SHP77 treated with DMSO at 0.1 percent for 48 hours (cell line): ENCODE results near the gene MYO5B.

Experiments
- DNase-seq: peaks from one replicate; lab custom pipeline; 2025; lab: John Stamatoyannopoulos, UW

The MYO5B gene

DNA sequence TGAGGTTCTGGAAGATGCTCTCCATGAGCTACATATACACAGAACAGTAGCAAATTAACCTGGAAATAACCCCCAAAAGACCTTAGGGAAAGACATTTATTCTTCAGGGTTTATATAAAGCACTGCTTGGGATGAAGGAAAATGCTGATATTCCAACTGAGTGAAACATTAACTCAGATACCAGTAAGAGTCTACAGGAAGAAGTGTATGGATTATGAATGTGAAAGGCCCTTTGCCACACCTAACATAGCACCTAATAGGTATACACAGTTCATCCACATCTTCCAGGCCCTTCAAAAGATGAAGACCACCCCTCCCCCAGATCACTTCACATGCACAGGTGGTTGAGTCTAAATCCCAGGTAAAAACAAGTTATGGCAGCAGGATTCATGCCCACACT, 50.4 kb downstream of the MYO5B start:
- no peak for DNase-seq

DNA sequence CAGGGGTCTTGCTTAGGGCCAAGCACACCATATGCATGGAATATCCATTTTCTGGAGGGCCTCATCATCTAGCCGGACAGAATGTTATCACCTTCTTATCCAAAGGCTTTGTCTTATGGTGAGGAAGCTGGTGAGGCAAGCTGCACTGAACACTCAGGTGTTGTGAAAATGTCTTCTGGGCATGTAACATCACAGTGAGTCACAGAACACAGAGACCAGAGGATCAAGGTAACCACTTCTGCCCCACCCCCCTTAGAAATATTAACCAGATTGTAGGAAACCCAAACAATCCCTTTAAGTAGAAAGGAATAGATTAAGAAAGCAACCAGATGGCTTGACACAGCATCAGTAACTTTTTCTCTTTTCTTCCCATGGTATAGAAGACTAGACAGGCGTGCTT, 51.1 kb downstream of the MYO5B start:
- DNase-seq, result no peak

DNA sequence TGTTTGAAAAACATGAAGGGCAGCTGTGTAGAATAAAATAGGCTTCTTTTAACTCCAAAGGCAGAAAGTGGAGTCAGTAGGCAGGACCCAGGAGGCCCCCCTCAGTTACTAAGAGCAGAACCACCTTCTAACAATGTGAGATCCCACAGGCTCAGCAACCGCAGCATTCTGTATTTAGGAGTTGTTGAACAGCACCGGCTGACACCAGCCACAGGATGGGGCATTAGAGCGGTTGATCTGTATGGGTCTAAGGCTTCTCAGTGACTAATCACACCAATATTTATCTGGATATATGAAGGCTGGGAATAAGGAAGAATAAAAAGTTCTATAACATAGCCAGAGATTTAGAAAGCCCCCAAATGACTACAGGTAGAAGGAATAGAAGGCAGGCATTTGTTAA, 51.7 kb downstream of the MYO5B start:
- DNase-seq, result no peak

DNA sequence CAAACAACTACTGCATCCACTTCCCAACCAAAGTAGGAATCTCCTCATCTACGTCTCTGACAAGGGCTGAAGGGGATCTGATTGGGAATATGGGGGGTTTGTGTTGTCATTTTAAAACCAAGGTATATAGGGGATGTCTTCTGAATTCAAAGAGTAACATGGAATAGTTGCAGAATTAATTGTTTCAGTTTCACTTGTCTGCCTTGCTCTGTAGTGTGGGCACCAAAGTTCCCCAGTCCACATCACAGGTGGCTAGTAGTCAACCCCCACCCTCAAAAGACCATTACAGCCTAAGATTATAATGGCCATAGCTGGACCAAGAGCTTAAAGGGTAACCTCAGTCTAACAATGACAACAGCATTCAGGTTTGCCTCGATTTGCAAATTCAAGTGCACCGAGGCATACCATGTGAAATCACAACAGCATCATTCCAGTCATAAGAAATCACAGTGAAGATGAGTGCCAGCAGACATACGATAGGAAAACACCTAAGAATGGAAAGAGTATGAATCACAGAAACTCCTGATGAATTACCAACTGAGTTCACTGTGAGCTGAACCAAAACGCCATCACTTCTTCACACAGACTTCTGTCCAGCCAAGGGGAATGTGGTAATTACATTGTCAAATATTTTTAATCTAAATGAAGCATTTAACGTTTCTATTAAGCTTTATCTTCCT, 52.4 kb downstream of the MYO5B start:
- DNase-seq, result no peak

DNA sequence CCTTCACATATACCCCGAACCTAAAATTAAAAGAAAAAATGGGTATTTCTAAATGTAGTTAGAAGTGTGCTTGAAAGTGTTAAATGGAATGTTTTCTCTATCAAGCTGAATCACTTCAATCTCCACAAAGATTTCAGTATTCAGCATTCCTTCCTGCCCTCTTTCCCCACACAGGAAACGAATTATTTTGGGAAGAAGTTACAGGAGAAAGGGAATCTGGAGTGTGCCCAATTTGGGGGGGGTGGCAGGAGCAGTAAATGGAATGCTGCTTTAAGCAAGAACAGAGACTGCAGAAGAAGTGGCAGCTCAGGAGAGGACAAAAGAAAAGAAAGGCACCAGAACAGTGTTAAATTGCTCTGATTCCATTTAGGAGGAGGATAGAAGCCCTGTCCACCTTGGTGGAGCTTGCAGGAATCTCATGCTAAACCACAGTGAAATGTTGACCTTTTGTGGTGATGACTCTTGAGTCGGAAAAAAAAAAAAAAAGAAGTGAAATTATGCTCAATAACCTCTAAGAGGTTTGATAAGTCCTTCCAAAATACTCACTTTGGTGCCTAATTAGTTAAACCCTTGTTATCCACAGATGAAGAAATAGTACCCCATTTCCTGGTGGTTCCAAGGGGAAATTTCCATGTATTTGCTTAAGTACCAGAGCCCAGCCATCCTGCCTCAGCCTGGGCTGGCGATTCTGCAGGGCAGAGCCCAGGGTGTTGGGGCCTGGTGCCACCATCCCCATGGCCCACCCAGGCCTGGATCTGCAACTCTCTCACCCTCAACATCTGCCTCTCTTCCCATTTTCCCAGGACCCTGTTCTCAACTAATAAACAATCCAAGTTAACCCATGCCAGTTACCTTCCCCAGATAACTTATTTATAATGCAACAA, 56.5 kb downstream of the MYO5B start:
- no peak for DNase-seq

DNA sequence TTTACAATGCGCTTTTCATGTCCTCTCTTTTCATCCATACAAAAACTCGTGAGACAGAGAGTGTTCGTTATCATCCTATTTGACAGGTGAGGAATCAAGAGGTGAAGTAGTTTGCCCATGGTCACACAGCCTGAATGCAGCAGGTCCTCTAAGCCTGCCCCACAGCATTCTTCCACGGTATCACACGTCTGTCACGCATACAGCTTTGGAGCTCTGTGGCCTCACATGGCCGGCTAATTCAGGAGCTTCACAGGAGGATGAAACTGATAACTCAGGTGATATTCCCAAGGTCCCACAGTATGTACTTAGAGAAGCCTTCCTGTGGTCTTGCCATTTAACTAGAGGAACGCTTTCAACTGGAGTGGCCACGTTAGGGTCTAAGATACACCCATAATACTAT, 59.0 kb downstream of the MYO5B start:
- no peak for DNase-seq

DNA sequence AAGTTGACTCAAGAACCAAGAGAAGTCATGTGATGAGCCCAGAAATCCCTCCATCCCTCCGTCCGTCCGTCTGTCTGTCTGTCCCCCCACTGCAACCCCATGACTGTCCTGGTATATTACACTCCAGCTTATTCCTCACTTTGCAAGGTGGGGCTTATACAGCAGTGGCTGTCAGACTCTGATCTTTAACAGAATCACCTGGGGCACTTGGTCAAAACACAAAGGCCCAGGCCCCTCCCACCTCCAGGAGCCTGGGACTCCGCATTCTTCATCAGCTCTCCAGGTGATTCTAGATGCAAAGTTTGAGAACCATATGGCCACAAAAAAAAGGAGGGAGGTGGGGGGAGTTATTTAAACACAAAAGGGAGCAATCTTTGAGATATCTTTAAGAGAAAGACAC, 61.4 kb downstream of the MYO5B start:
- no peak for DNase-seq

DNA sequence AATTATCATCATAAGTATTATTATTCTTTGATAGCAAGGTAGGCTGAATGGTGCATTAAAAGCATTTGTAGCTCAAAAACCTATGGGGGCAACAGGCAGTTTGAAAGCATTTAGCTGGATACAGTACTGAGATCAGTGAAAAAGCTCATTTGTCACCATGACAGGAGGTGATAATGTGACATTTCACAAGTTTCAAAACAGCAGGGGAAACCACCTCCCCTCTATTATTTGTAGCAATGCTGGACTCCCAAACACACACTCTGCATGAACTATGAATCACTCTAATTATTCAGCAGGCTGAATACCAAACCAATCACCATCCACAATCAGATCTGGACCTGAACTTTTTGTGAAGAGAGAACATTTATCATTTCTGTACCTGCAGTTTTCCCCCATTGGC, 63.4 kb downstream of the MYO5B start:
- no peak for DNase-seq

DNA sequence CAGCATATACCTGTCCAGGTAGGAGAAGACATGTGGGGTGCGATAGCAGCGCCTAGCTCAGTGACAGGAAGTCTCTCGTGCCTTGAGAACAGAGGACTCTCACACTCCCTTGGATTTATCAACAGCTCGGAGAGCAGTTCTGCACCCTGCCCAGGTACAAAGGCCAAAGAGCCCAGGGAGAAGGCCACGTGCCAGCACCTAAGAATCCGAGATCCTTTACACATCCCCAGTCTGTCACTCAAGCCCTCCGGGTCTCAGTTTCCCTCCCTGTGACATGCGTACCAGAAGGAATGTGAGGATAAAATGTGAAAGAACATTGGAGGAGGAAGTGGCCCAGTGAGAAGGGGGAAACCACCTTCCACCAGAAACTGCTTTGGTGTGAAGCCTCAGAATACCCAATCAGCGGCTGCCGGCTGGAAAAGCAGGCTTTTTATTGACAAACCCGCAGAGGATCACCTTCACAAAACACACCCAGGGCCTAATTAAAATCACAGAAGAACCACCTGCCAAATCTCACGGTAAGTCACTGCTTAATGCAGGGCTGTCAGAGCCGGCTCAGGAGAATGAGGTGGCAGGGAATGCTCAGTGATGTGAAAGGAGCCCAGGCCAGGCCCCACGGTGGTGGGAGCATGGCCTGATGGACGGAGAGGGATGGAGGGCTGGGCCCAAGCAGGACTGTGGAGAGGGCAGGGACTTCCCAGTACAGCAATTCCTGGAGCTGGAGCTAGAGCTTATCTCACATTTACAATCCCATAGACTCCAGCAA, 66.3 kb downstream of the MYO5B start:
- no peak for DNase-seq

DNA sequence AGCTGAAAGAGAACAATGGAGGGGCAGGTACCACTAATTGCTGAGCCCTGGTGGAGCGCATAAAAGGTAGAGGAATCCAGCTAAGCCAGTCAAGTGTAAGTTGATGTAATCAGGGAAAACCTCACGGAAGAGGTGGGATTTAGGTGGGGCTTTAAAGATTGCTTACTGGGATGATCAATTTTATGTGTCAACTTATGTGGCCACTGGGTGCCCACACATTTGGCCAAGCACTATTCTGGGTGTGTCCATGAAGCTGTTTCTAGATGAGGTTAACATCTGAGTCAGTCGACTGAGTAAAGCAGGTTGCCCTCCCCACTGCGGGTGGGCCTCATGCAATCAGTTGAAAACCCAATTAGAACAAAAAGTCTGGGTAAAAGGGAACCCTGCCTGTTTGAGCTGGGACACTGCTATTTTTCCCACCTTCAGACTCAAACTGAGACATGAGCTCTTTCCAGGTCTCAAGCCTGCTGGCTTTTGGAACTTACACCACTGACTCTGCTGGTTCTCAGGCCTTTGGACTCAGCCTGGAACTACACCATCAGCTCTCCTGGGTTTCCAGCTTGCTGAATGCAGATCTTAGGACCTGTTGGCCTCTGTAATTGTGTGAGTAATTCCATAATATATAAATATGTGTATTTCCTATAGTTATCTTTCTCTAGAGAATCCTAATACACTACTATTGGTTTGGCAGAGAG, 67.3 kb downstream of the MYO5B start:
- DNase-seq, result no peak

DNA sequence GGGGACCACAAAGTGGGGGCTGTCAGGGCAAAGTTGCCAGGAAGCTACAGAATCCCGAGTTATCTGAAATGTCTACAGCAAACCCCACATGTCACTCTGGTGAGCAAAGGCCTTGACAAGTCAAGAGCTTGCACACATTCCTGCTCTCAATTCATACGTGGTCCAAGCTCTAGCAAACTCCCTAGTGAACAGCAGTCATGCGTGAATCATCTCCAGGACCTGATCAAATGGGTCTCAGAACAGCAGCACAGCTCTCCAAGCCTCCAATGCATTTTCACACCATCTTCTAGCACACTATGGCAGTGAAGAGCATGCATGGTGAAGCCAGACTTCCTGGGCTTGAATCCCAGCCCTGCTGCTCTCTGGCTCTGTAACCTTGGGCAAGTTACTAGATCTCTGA, 68.5 kb downstream of the MYO5B start:
- DNase-seq, result no peak

DNA sequence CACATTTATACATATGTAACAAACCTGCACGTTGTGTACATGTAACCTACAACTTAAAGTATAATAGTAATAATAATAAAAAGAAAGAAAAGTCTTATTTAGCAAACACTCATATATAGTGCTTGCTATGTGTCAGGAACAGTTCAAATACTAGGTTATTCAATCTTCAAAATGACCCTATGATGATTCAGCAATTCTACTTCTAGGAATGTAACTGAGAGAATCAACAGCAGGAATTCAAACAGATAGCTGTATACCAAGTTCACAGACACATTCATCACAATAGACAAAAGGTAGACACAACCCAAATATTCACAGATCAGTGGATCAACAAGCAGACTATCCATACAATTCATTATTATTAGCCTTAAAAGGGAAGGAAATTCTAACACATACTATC, 69.5 kb downstream of the MYO5B start:
- DNase-seq, result no peak

DNA sequence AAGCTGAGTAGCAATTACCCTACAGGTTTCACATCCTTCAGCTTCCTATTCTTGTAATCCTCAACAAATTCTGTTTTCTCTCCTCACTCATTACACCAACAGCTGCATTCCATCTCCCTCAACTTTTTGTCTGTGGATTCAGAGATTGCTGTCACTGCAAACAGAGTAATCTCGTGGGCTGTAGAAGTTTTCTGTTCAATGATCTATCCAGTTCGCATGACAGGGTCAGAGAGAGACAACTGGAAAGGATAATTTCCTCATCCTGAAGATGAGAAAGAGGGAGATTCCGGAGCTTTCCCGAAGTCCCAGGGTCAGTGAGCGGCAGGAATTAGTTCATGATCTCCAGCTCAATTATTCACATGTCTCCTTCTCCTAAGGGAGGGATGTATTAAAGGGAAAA, 75.7 kb downstream of the MYO5B start:
- DNase-seq, result no peak

DNA sequence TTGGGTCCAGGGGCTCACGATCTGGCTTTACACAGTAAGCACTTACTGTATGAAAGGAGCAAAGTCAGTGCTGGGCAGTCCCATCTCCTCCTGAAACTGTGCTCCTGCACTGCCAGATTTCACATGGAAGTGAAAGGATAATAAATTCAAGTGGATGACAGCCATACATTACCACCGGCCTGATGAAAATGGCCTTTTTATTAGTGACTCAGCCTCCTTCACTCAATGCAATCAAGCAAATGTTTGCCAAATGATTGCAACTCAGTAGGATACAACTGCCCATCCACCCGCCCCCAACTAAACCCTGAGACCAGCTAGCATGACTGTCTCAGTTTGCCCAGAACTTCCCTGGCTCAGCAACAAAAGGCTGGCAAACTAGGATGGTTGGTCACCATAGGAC, 77.1 kb downstream of the MYO5B start:
- no peak for DNase-seq

DNA sequence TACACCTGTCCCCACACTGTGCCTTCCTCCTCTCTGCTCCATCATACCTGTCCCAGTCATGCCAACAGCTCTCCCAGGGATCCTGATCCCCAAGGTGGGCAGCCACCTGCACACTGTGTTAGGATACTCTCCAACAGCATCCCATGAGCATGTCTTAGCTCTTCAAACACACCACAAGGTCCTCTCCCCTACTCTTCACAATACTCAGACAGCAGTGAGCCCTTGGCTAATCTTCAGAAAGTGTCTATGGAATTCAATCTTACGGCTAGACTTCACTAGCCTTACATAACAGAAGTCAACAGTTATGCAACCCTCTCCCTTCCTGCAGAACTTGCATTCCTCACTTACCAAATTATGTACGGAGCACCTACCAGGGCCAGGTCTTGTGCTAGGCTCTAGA, 79.9 kb downstream of the MYO5B start:
- DNase-seq, result no peak

DNA sequence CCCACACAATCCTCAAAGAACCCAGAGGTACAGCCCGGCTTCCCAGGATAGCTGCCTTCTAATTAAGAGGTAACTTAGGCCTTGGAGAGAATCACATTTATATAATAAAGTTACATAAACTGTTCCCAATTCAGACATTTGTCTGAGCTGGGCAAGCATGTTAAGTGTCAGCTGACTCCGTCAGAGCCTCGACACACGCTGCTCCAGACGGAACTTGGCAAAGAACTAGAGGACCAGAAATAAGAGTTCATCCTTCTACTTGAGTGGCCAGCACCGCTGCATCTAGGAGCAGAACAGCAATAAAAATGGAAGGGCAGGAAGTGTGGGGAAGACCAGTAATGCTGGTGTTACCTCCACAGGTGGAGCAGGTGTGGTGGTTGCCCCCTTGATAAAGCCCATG, 80.5 kb downstream of the MYO5B start:
- DNase-seq, result no peak

DNA sequence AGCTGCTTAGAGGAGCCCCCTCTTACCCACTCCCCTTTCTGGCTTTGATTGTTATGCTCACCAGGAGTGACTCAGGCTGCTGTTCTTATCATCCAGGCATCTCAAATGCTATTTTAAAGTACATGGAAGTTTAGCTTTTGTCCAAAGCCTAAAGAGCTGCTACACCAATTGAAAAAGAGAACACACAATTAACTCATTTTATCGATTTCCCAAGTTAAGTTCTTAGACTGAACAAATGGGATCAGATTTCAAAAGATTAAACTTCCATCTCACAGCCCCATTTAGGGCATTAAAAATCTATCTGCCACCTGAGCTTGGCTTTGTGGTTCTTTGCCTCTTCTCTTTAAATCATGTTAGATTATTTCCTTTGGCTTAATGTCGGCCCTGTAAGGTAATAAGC, 81.2 kb downstream of the MYO5B start:
- DNase-seq, result no peak

DNA sequence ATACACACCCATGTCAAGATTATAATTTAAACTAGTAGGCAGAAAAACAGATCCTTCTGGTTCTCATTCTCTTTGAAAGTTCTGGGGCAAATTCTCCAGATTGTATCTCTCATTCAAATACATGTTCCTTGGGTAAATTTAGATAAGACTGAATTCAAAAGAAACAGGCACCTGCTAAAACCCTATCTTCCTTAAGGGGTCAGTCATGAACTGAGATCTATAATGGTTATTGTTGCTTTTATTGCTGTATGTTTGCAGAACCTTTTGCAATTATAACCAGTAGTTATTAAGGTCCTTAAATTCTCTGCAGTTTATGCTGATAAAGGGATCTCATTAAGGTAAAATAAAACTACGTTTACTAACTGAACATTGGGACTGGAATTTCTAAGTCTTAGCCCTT, 83.5 kb downstream of the MYO5B start:
- no peak for DNase-seq

DNA sequence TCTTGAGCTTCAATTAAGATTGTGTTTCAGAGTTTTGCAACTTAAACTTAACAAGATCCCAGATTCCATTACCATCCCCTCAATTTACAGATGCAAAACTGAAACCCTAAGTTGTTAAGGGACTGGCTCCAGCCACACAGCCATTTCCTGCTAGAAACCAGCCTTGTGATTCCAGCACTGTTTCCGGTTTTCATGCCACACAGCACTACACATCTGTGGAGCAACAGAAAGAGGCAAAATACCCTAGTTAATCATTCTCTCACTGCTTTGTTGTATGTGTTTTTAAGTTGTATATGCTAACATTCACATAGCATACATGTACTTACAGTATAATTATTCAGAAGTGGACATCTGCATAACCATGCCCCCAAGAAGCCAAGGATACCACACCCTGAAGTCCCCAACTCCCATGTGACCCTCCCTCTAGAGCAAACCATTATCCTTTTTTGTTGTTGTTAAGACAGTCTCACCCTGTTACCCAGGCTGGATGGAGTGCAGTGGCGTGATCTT, 87.4 kb downstream of the MYO5B start:
- DNase-seq, result no peak

DNA sequence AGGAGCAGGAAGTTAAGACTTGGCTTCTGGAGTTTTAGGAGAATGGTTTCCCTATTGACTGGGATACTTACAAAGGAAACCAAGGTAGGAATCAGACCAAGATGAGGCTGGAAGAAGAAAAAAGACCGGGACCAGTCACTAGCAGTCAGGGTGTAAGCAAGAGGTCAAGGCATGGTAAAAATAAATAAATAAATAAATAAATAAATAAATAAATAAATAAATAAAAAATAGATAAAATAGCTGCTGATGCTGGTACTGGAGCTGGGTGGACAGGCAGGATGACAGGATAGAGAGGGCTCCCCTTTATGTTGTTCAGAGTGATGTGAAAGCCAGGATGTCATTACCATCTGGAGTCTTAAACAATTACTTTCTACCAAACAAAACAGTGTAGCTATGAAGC, 89.9 kb downstream of the MYO5B start:
- no peak for DNase-seq

DNA sequence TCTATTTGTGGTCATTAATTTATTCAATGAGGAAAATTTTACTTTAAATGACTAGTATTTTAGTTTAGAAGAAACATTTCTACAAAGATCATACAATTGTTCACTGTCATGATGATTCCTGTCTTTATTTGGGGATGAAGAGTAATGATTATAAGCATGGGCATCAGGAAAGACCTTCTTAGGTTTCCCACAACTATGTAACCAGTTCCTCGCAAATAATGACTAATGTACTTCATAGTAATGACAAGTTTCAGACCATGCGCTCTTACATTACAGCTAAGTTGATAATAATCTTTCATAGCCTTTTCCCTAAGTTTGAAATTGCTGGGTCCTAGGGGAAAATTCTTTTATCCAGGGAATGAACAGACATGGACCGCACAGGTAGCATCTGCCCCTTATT, 90.5 kb downstream of the MYO5B start:
- no peak for DNase-seq

DNA sequence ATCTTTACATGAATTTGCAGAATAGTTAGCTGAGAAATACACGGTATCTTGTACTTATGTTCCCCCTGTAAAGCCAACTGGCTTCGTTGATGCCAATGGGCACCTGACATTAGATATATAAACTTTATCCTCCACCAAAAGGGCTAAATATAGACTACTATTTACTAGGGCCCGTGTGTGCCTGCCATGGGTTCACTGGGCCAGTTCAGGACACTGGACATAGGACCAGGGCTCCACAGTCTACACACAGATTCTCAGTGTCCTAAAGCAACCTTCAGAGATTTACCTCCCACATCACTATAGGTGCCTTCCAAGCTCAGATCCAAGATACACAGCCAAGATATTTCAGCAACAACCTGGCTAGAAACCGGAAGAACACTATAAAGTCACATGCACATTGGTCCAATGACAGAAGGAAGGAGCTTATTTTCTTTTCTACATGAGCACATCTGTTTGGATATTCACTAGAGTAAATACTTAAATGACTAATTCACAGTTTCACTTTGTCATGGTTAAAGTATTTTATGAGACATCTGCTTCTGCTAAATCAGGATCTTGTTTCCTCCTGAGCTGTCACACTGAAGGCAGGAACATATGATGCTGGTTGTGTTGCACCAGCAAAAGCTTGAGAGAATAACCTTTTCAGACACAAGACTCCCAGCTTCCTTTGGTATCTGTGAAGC, 95.1 kb downstream of the MYO5B start:
- DNase-seq, result no peak
